Measurements from ENCODE around the gene INHBA. TPM values are rescaled to one million over a fixed set of nuclear protein-coding genes. Genes with fewer than 3 reads are reported as not detected.

INHBA gene
- total and polyA plus RNA-seq, 2 of the 4 experiments (the other 2 are of a cell fraction): 60.2 to 112 TPM

DNA sequence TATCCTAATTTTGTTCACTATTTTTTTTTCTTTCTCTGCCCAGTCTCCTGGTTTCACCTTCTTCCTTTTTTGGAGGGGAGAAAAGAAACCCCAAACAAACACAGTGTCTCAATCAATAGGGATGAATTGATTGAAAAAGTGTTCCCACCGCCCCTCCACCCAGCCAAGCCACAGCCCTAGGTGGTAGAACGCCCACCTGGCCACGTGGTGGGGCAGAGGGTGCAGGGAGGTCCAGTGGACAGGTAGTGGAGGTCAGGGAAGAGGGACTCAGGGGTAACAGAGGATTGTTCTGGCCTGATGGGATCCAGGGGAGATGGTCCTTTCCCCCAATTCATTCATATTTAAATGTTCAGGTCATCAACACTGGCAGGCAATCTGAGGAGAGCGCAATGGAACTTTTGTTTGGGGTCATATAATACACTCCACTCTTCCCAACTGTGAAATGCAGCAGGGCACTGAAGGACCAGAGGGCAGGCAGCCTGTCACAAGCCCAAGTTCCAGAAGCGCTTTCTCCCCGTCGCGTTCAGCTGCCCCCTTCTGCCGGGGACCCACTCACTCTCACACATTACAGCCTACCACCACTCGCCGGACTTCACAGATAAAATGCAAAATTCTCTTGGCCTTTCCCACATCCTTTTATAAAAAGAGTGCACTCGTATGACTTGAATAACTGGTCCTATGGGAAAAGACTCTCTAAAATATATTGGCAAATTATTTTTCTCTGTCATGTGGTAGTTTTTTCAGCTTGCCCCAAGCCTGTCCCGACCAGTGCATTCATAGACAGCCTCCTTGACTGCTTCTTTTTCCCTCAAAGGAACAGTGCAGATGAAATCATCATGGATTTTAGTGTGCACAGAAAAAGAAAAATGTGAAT is 1.6 kb downstream of the INHBA start:
- H2BK20ac ChIP-seq (ENCODE audit: low read depth, low read length): peak overlapping the region; percentile 83
- H3K23ac ChIP-seq (ENCODE audit: low read depth, low read length): peak overlapping the region; percentile 96
- H2AK5ac ChIP-seq (ENCODE audit: low read depth, low read length): peak overlapping the region; percentile 96
- H3K56ac ChIP-seq (ENCODE audit: extremely low read depth, insufficient read depth, low read length): peak overlapping the region; percentile 99
- H3K4me3 ChIP-seq (ENCODE audit: insufficient read depth, low read depth, low read length): peak overlapping the region; percentile 91
- ATAC-seq (ENCODE audit: low read depth) (no peak), DNase-seq (peak; percentile 34)
- H3K4me1 ChIP-seq (ENCODE audit: control insufficient read depth, insufficient read depth, low read length): peaks cover 10% of the 10 kb centered on the region
- peak overlapping the region; percentile 85 for H3K18ac ChIP-seq (ENCODE audit: low read depth, low read length)
- H2BK5ac ChIP-seq (ENCODE audit: low read depth, low read length, poor library complexity, severe bottlenecking): peak overlapping the region; percentile 98
- H3K36me3 ChIP-seq (ENCODE audit: control insufficient read depth, insufficient read depth, low read length): peaks cover 6% of the 10 kb centered on the region
- peak overlapping the region; percentile 89 for H2BK120ac ChIP-seq (ENCODE audit: low read depth, low read length)
- peak overlapping the region; percentile 94 for H3K9ac ChIP-seq (ENCODE audit: low read depth, low read length)
- dilution Hi-C loops (cut with HindIII; ENCODE audit: low sequenced_read_pairs, unreplicated experiment) (no loop called here), intact Hi-C loops (cut with micrococcal nuclease) (loop anchor here (2.0 to 10.0 kb wide), 3 partner anchors 183 to 1227 kb away; no protein-coding TSS in a partner anchor), in situ Hi-C loops (cut with MboI; ENCODE audit: low sequenced_read_pairs) (loop anchor here (10.0 kb wide), 1 partner anchor 937 kb away; no protein-coding TSS in a partner anchor)
- peak overlapping the region; percentile 47 for H4K5ac ChIP-seq (ENCODE audit: low read depth, low read length)
- no peaks in the 10 kb centered on the region for H3K27me3 ChIP-seq (ENCODE audit: control insufficient read depth, insufficient read depth, low read length)
- ChIA-PET POLR2A (ENCODE audit: unreplicated experiment) (no interaction called here), CTCF (interaction anchor here (0.7 kb wide), 2 partner anchors 8 to 1139 kb away, joined by 3 read pairs; no protein-coding TSS in a partner anchor)
- peaks cover under 1% of the 10 kb centered on the region; the same call in 1 of the 2 replicates for H3K9me1 ChIP-seq (ENCODE audit: insufficient read depth, low read length)
- WGBS, 2 experiments (ENCODE audit: extremely low coverage in 2 of 2, insufficient read length in 1 of 2): 3% methylated on average over 5 of the region's 13 CpGs; no CpG with 5 or more reads in 1 of the 2 experiments
- peak overlapping the region; percentile 85 to 91 for H4K8ac ChIP-seq (ENCODE audit: low read depth in 2 of 2, low read length in 2 of 2)
- peak overlapping the region; percentile 90 for H3K4me2 ChIP-seq (ENCODE audit: low read depth, low read length)
- H3K9me3 ChIP-seq (ENCODE audit: control insufficient read depth, insufficient read depth, low read length): no peaks in the 10 kb centered on the region
- H3K14ac ChIP-seq (replicated peaks; ENCODE audit: low read depth, low read length): peak overlapping the region; percentile 95
- peak overlapping the region; percentile 98 for H3K4ac ChIP-seq (ENCODE audit: low read depth, low read length)
- BruUV-seq (replicated peaks): no TSS peak
- peaks cover 11 to 22% of the 10 kb centered on the region in 2 experiments; a peak in 3 of 4 replicates for H3K79me1 ChIP-seq (ENCODE audit: low read depth in 1 of 2, low read length in 2 of 2)
- H3K27ac ChIP-seq (ENCODE audit: insufficient read depth, low read length): peak overlapping the region; percentile 99
- peaks cover 12% of the 10 kb centered on the region; the same call in 1 of the 2 replicates for H4K20me1 ChIP-seq (ENCODE audit: insufficient read depth, low read length)
- peak overlapping the region; percentile 90 for H2AK9ac ChIP-seq (replicated peaks; ENCODE audit: low read depth, low read length, poor library complexity)
- peak overlapping the region; percentile 94 for H4K91ac ChIP-seq (ENCODE audit: insufficient read depth, low read depth, low read length)
- peak overlapping the region; percentile 71 for H2AFZ ChIP-seq (replicated peaks; ENCODE audit: low read length, poor library complexity)
- H2BK15ac ChIP-seq (ENCODE audit: low read depth, low read length): peak overlapping the region; percentile 79
- TF ChIP-seq FOS (IDR thresholded peaks at IDR 0.05; ENCODE audit: low read depth, low read length) (no peak), NFE2L2 (IDR thresholded peaks at IDR 0.05; ENCODE audit: low read depth, low read length) (no peak), MXI1 (IDR thresholded peaks at IDR 0.05; ENCODE audit: borderline replicate concordance, low read depth, low read length) (no peak), MAFK (IDR thresholded peaks at IDR 0.05; ENCODE audit: low read depth, low read length) (no peak), POLR2A (IDR thresholded peaks at IDR 0.05; ENCODE audit: low read depth, low read length) (peak; percentile 77; the same call in 1 of the 2 replicates), BHLHE40 (IDR thresholded peaks at IDR 0.05; ENCODE audit: low read depth, low read length) (no peak), CHD1 (IDR thresholded peaks at IDR 0.05; ENCODE audit: low read depth, low read length) (0 out of 2 replicates have a peak, but pooled peaks have one; percentile 95), RCOR1 (IDR thresholded peaks at IDR 0.05; ENCODE audit: insufficient replicate concordance, low read length) (no peak), RFX5 (IDR thresholded peaks at IDR 0.05; ENCODE audit: low read depth, low read length) (no peak), MAZ (IDR thresholded peaks at IDR 0.05; ENCODE audit: borderline replicate concordance, low read depth, low read length) (no peak)
- TF ChIP-seq, protein P1, sequence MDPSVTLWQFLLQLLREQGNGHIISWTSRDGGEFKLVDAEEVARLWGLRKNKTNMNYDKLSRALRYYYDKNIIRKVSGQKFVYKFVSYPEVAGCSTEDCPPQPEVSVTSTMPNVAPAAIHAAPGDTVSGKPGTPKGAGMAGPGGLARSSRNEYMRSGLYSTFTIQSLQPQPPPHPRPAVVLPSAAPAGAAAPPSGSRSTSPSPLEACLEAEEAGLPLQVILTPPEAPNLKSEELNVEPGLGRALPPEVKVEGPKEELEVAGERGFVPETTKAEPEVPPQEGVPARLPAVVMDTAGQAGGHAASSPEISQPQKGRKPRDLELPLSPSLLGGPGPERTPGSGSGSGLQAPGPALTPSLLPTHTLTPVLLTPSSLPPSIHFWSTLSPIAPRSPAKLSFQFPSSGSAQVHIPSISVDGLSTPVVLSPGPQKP (IDR thresholded peaks at IDR 0.05; ENCODE audit: borderline replicate concordance, low read depth, low read length): no peak
- TF ChIP-seq, protein P2, sequence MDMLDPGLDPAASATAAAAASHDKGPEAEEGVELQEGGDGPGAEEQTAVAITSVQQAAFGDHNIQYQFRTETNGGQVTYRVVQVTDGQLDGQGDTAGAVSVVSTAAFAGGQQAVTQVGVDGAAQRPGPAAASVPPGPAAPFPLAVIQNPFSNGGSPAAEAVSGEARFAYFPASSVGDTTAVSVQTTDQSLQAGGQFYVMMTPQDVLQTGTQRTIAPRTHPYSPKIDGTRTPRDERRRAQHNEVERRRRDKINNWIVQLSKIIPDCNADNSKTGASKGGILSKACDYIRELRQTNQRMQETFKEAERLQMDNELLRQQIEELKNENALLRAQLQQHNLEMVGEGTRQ (IDR thresholded peaks at IDR 0.05; ENCODE audit: low read depth, low read length): peak; percentile 38; the same call in 1 of the 2 replicates
- TF ChIP-seq, protein P3, sequence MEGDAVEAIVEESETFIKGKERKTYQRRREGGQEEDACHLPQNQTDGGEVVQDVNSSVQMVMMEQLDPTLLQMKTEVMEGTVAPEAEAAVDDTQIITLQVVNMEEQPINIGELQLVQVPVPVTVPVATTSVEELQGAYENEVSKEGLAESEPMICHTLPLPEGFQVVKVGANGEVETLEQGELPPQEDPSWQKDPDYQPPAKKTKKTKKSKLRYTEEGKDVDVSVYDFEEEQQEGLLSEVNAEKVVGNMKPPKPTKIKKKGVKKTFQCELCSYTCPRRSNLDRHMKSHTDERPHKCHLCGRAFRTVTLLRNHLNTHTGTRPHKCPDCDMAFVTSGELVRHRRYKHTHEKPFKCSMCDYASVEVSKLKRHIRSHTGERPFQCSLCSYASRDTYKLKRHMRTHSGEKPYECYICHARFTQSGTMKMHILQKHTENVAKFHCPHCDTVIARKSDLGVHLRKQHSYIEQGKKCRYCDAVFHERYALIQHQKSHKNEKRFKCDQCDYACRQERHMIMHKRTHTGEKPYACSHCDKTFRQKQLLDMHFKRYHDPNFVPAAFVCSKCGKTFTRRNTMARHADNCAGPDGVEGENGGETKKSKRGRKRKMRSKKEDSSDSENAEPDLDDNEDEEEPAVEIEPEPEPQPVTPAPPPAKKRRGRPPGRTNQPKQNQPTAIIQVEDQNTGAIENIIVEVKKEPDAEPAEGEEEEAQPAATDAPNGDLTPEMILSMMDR (conservative IDR thresholded peaks at IDR 0.05; ENCODE audit: low read depth, low read length): no peak

All from IMR-90 (cell line).